Activated CD8-positive, alpha-beta T cell treated with anti-CD3 and anti-CD28 coated beads for 36 hours (primary cell): Measurements from ENCODE around the gene SNAPC2. TPM values are rescaled to one million over a fixed set of nuclear protein-coding genes. Genes with fewer than 3 reads are reported as not detected.

Experiments
- ATAC-seq: fragments of 200-7000 bp; cut with Tn5 transposase; one replicate; pipeline ENCODE4 v1.10.0; 2021; ENCODE audit warnings: mild to moderate bottlenecking, moderate library complexity
- CTCF ChIA-PET: fragments of 350-600 bp; sonication (Branson Sonifier 250); formaldehyde crosslinking; loops from one replicate; lab custom pipeline; 2021; ENCODE audit warnings: antibody characterized with exemption; lab: Charles Lee
- POLR2A ChIA-PET: fragments of 350-600 bp; sonication (Branson Sonifier 250); formaldehyde crosslinking; loops from one replicate; lab custom pipeline; 2021; ENCODE audit warnings: antibody characterized with exemption; lab: Charles Lee
- DNase-seq: peaks from one replicate; pipeline ENCODE4 v3.0.0-alpha.2; 2020
- H3K27ac Mint-ChIP-seq: one replicate; pipeline ENCODE4 v1.8.0; 2021; ENCODE audit warnings: mild to moderate bottlenecking, mixed read lengths
- H3K27me3 Mint-ChIP-seq: one replicate; pipeline ENCODE4 v1.8.0; 2021; ENCODE audit warnings: mixed read lengths
- H3K36me3 Mint-ChIP-seq: one replicate; pipeline ENCODE4 v1.8.0; 2021; ENCODE audit warnings: low read depth, mixed read lengths
- H3K4me1 Mint-ChIP-seq: one replicate; pipeline ENCODE4 v1.8.0; 2021; ENCODE audit warnings: low read depth, mixed read lengths
- H3K4me3 Mint-ChIP-seq: one replicate; pipeline ENCODE4 v1.8.0; 2021; ENCODE audit warnings: mild to moderate bottlenecking, moderate library complexity, mixed read lengths
- H3K9me3 Mint-ChIP-seq: one replicate; pipeline ENCODE4 v1.8.0; 2021; ENCODE audit warnings: mixed read lengths
- CTCF ChIP-seq: fragments of 200-600 bp; IDR thresholded peaks from one replicate; pipeline ENCODE4 v1.8.0; 2022; ENCODE audit warnings: antibody characterized with exemption, mild to moderate bottlenecking
- intact Hi-C: fragments of 100-400 bp; cut with micrococcal nuclease; formaldehyde crosslinking; loops from one replicate; pipeline ENCODE4 v1.10.0; 2022
- total RNA-seq, 2 experiments: library from RNA; stranded (reverse); gene quantifications; one replicate each; pipeline ENCODE4 v1.2.3, GENCODE V29; 2021

Gene SNAPC2
- total RNA-seq, 2 experiments from 2014 or later: 16.0 to 18.2 TPM

- no peaks in the 10 kb centered on the region for H3K9me3 Mint-ChIP-seq
- H3K27ac Mint-ChIP-seq: no peak overlapping the region
- no peak for DNase-seq
- no peak for ATAC-seq
- intact Hi-C loops: no loop called here
- no peak for TF ChIP-seq CTCF
- H3K36me3 Mint-ChIP-seq: no peaks in the 10 kb centered on the region
- H3K27me3 Mint-ChIP-seq: peaks cover 6% of the 10 kb centered on the region
- H3K4me3 Mint-ChIP-seq: no peak overlapping the region
- CTCF ChIA-PET: interaction anchor here (0.6 kb wide), 1 partner anchor 692 kb away, joined by 3 read pairs; no protein-coding TSS in a partner anchor
- H3K4me1 Mint-ChIP-seq: peaks cover 2% of the 10 kb centered on the region
- POLR2A ChIA-PET: no interaction called here
Measured at GRCh38 chr19:7883796-7884570, 36.2 kb upstream of the SNAPC2 start.

GRCh38 chr19:7885818-7886217 is 34.3 kb upstream of the SNAPC2 start:
- no peak for ATAC-seq
- DNase-seq: no peak
- Mint-ChIP-seq H3K27ac (no peak overlapping the region), H3K27me3 (peaks cover 9% of the 10 kb centered on the region), H3K9me3 (no peaks in the 10 kb centered on the region), H3K4me3 (no peak overlapping the region), H3K4me1 (peaks cover 2% of the 10 kb centered on the region), H3K36me3 (no peaks in the 10 kb centered on the region)
- ChIA-PET CTCF (interaction anchor here (0.6 to 1.2 kb wide), 3 partner anchors 16 to 205 kb away, joined by 3 to 4 read pairs (median 3); partner anchors contain the start of gene TRAPPC5), POLR2A (no interaction called here)
- no peak for TF ChIP-seq CTCF
- intact Hi-C loops: no loop called here

GRCh38 chr19:7887408-7888144 is 32.6 kb upstream of the SNAPC2 start:
- H3K36me3 Mint-ChIP-seq: no peaks in the 10 kb centered on the region

GRCh38 chr19:7888145-7888825 is 31.9 kb upstream of the SNAPC2 start, which contains the start of gene LRRC8E:
TSS of gene LRRC8E (plus strand) at chr19:7888510. CDS start at chr19:7895604, 7,094 bp downstream.
- intact Hi-C loops: no loop called here
- H3K27ac Mint-ChIP-seq: no peak within 1 kb of the TSS
- TF ChIP-seq CTCF: no peak
- no peak within 1 kb of the TSS for H3K4me3 Mint-ChIP-seq
- DNase-seq (peak; percentile 49), ATAC-seq (peak; percentile 89)
- peaks cover 2% of the 10 kb centered on the region for H3K4me1 Mint-ChIP-seq
- H3K27me3 Mint-ChIP-seq: peaks cover 12% of the 10 kb centered on the region
- H3K36me3 Mint-ChIP-seq: no peaks in the 10 kb centered on the region
- ChIA-PET CTCF (interaction anchor here (1.6 kb wide), 1 partner anchor 19 kb away, joined by 4 read pairs; no protein-coding TSS in a partner anchor), POLR2A (interaction anchor here (0.6 to 1.9 kb wide), 2 partner anchors 11 to 12 kb away, joined by 3 to 5 read pairs; no protein-coding TSS in a partner anchor)
- no peaks in the 10 kb centered on the region for H3K9me3 Mint-ChIP-seq

More at GRCh38 chr19:7887408-7888144, 32.6 kb upstream of the SNAPC2 start:
- intact Hi-C loops: no loop called here
- ChIA-PET POLR2A (interaction anchor here (1.9 kb wide), 1 partner anchor 13 kb away, joined by 5 read pairs; no protein-coding TSS in a partner anchor), CTCF (interaction anchor here (1.6 kb wide), 1 partner anchor 18 kb away, joined by 4 read pairs; no protein-coding TSS in a partner anchor)
- ATAC-seq: no peak
- H3K4me3 Mint-ChIP-seq: no peak overlapping the region
- peaks cover 2% of the 10 kb centered on the region for H3K4me1 Mint-ChIP-seq
- DNase-seq: no peak
- no peak for TF ChIP-seq CTCF
- no peak overlapping the region for H3K27ac Mint-ChIP-seq
- H3K9me3 Mint-ChIP-seq: no peaks in the 10 kb centered on the region
- H3K27me3 Mint-ChIP-seq: peaks cover 12% of the 10 kb centered on the region
